Lower leg skin (tissue), 3 donors: Measurements from ENCODE around the gene PGR.

Source experiments
- CTCF ChIP-seq, 3 donors: fragments of 450-650 bp; IDR thresholded peaks; one replicate each; pipeline ENCODE4 v1.5.1; 2016; ENCODE audit warnings: antibody characterized with exemption in 3 of 3, mild to moderate bottlenecking in 3 of 3, moderate library complexity in 2 of 3
- POLR2A ChIP-seq, 2 donors: fragments of 450-650 bp; IDR thresholded peaks; one replicate each; pipeline ENCODE4 v1.6.1; 2016 to 2017; ENCODE audit warnings: antibody characterized with exemption in 2 of 2, mild to moderate bottlenecking in 1 of 2, moderate library complexity in 1 of 2

GRCh38 chr11:101028644-101029043 is 101.0 kb downstream of the PGR start:
- TF ChIP-seq CTCF (IDR thresholded peaks at IDR 0.05) (no peak), POLR2A (IDR thresholded peaks at IDR 0.05) (no peak)
